K562 (cell line): ENCODE data around the gene UBE2G2. TPM values are rescaled to one million over a fixed set of nuclear protein-coding genes. Genes with fewer than 3 reads are reported as not detected.

Experiments used
- ARID3B ChIP-seq: fragments of 250-450 bp; sonication (Bioruptor Pico); IDR thresholded peaks from 2 replicates; pipeline ENCODE4 v1.4.0; 2020; ENCODE audit warnings: borderline replicate concordance
- CHD7 ChIP-seq: fragments of 200-600 bp; sonication (generic); IDR thresholded peaks from one replicate; pipeline ENCODE4 v1.6.1; 2012; ENCODE audit warnings: mild to moderate bottlenecking, low read depth, low read length, inconsistent platforms
- DMBX1 ChIP-seq: fragments of 250-450 bp; sonication (Bioruptor Pico); IDR thresholded peaks from 2 replicates; pipeline ENCODE4 v1.8.0; 2022; ENCODE audit warnings: inconsistent platforms, mild to moderate bottlenecking, moderate library complexity, borderline replicate concordance
- MEF2A ChIP-seq: IDR thresholded peaks from 2 replicates; pipeline ENCODE4 v1.6.1; 2011; ENCODE audit warnings: low read depth, mild to moderate bottlenecking, low read length, moderate library complexity; ENCODE audit not compliant: control insufficient read depth
- TAF15 ChIP-seq: fragments of 200-400 bp; formaldehyde crosslinking; IDR thresholded peaks from 2 replicates; pipeline ENCODE4 v1.6.1; 2017; ENCODE audit warnings: mild to moderate bottlenecking, low read depth, low read length, moderate library complexity
- polyA plus RNA-seq, 8 experiments: library from polyadenylated mRNA; depleted of rRNA in 4 of 8; stranded (reverse) in 5 of 8; unstranded in 3 of 8; fragments of >200 nt; fragmentation: Nextera tagmentation in 2 of 8; fragmentation: Illumina TruSeq in 1 of 8; extraction: Ambion mirVana in 2 of 8; extraction: Trizol in 1 of 8; gene quantifications; 2 replicates each; pipeline versions ENCODE4 v1.2.1 to v1.2.3, GENCODE V29; 2011 to 2014; ENCODE audit warnings: inconsistent platforms in 1 of 8, missing spikeins in 1 of 8
- total RNA-seq, 7 experiments: library from RNA; depleted of rRNA in 6 of 7; stranded (reverse); fragments of >200 nt in 6 of 7; fragmentation: Illumina TruSeq in 2 of 7; extraction: Trizol in 2 of 7; gene quantifications; 2 replicates each; pipeline versions ENCODE4 v1.2.1 to v1.2.3, GENCODE V29; 2011 to 2021; ENCODE audit warnings: low replicate concordance in 1 of 7
- TF ChIP-seq, protein P1 (sequence below): fragments of 250-450 bp; sonication (Bioruptor Pico); IDR thresholded peaks from 2 replicates; pipeline ENCODE4 v1.9.0; 2021; ENCODE audit warnings: mild to moderate bottlenecking, inconsistent platforms
- TF ChIP-seq, protein P2 (sequence below): fragments of 250-450 bp; sonication (Bioruptor Pico); IDR thresholded peaks from 2 replicates; pipeline ENCODE4 v1.4.0; 2020; ENCODE audit warnings: mild to moderate bottlenecking, moderate library complexity, borderline replicate concordance

The UBE2G2 gene
- total and polyA plus RNA-seq, 9 of the 15 experiments (the other 6 are each of a cell fraction or from before 2014, with no cell fraction given) = 47.5 to 225 (median 140) TPM

GRCh38 chr21:44817914-44818639 lies 16.5 kb upstream of the UBE2G2 start, which contains the start of gene SUMO3 (continued):
- TF ChIP-seq CHD7 (no peak), MEF2A (no peak), ARID3B (no peak; the same call in 1 of the 2 replicates), DMBX1 (CRISPR knock-in tag) (peak; percentile 98), TAF15 (no peak)
- TF ChIP-seq, protein P1, sequence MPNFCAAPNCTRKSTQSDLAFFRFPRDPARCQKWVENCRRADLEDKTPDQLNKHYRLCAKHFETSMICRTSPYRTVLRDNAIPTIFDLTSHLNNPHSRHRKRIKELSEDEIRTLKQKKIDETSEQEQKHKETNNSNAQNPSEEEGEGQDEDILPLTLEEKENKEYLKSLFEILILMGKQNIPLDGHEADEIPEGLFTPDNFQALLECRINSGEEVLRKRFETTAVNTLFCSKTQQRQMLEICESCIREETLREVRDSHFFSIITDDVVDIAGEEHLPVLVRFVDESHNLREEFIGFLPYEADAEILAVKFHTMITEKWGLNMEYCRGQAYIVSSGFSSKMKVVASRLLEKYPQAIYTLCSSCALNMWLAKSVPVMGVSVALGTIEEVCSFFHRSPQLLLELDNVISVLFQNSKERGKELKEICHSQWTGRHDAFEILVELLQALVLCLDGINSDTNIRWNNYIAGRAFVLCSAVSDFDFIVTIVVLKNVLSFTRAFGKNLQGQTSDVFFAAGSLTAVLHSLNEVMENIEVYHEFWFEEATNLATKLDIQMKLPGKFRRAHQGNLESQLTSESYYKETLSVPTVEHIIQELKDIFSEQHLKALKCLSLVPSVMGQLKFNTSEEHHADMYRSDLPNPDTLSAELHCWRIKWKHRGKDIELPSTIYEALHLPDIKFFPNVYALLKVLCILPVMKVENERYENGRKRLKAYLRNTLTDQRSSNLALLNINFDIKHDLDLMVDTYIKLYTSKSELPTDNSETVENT (CRISPR knock-in tag) = peak; percentile 98
- TF ChIP-seq, protein P2, sequence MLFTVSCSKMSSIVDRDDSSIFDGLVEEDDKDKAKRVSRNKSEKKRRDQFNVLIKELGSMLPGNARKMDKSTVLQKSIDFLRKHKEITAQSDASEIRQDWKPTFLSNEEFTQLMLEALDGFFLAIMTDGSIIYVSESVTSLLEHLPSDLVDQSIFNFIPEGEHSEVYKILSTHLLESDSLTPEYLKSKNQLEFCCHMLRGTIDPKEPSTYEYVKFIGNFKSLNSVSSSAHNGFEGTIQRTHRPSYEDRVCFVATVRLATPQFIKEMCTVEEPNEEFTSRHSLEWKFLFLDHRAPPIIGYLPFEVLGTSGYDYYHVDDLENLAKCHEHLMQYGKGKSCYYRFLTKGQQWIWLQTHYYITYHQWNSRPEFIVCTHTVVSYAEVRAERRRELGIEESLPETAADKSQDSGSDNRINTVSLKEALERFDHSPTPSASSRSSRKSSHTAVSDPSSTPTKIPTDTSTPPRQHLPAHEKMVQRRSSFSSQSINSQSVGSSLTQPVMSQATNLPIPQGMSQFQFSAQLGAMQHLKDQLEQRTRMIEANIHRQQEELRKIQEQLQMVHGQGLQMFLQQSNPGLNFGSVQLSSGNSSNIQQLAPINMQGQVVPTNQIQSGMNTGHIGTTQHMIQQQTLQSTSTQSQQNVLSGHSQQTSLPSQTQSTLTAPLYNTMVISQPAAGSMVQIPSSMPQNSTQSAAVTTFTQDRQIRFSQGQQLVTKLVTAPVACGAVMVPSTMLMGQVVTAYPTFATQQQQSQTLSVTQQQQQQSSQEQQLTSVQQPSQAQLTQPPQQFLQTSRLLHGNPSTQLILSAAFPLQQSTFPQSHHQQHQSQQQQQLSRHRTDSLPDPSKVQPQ (CRISPR knock-in tag) = peak; percentile 76; the same call in 1 of the 2 replicates
